GM18508 (cell line): ENCODE measurements around the gene PMS2.
"Not testable (repeated sequence)": the region's sequence is repeated elsewhere in the genome, so short reads cannot be mapped to it uniquely, and the experiment has no call there.

Experiments used
- ATAC-seq: cut with Tn5 transposase; IDR thresholded peaks from one replicate; pipeline ENCODE4 v1.9.1; 2021; ENCODE audit warnings: moderate number of reproducible peaks; ENCODE audit not compliant: insufficient read depth, unreplicated experiment

The PMS2 gene

GRCh38 chr7:5930290-5930689, 78.6 kb downstream of the PMS2 start:
- ATAC-seq, result not testable (repeated sequence)

DNA sequence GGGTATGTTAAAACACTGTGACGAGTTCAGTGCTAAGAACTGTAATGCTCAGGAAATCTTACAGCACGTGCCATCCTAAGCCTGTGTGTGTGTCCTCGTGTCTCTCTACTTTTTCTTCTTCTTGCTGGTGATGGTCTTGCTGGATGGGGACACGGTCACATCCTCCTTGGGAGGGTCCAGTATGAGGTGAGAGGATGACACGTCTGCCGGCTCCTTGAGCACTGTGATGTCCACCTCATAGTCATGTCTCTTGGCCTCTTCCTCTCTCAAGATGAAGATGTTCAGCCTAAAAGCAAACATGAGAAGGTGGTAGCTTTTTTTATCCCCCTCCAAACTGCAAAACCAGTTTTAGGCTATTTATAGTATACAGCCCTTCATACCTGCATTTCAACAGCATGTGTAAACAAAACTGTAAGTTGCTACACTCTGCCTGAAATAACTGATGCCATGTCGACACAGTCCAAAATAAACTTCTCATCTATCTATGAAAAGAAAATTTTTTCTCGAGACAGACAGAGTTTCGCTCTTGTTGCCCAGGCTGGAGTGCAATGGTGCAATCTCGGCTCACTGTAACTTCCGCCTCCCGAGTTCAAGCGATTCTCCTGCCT, 82.5 kb downstream of the PMS2 start:
- ATAC-seq, result not testable (repeated sequence)

DNA sequence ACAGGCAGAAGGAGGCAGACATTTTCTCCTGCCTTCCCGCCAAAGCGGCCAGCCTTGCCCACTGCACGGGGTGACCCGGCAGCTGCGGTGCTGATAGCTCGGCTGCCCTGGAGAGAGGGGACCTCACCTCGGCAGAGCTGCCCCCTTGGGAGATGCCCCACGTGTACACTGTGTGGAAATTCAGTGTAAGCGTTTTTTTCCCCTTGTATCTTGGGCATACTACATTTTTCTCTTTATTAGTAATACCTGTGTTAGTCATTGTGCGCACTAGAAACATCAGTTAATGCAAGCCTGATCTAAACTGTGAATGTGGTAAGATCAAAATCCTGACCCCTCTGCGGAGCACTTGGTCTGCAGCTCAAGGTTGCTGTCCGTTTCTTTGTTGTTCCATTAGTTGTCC, 84.2 kb downstream of the PMS2 start:
- ATAC-seq, result not testable (repeated sequence)

DNA sequence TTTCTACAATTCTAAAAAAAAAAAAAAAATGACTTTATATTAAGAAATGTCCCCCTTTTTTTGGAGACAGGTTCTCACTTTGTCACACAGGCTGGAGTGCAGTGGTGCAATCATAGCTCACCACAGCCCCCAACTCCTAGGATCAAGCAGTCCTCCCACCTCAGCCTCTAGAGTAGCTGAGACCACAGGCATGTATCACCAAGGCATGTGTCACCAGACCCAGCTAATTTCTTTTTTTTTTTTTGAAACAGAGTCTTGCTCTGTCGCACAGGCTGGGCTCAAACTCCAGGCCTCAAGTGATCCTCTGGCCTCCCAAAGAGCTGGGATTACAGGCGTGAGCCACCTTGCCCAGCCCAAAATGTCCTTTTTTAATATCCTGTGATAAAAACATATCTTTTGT, 84.7 kb downstream of the PMS2 start:
- not testable (repeated sequence) for ATAC-seq
